B cell (primary cell): ENCODE measurements around the gene WASL. TPM values are rescaled to one million over a fixed set of nuclear protein-coding genes. Genes with fewer than 3 reads are reported as not detected.

ENCODE experiments used
- ATAC-seq: fragments of 200-7000 bp; cut with Tn5 transposase; one replicate; pipeline ENCODE4 v1.10.0; 2021; ENCODE audit warnings: low read depth, mild to moderate bottlenecking, moderate number of reproducible peaks, moderate library complexity
- CTCF ChIA-PET: fragments of 350-600 bp; sonication (Branson Sonifier 250); formaldehyde crosslinking; loops from one replicate; lab custom pipeline; 2021; ENCODE audit warnings: antibody characterized with exemption, inconsistent platforms; lab: Charles Lee
- POLR2A ChIA-PET: fragments of 350-600 bp; sonication (Branson Sonifier 250); formaldehyde crosslinking; loops from one replicate; lab custom pipeline; 2021; ENCODE audit warnings: antibody characterized with exemption; lab: Charles Lee
- DNase-seq: peaks from one replicate; pipeline ENCODE4 v3.0.0; 2013
- H2AFZ ChIP-seq: 2 replicates; pipeline ENCODE4 v1.6.1; 2012; ENCODE audit warnings: mild to moderate bottlenecking, low read depth, low read length; ENCODE audit not compliant: insufficient read depth, poor library complexity, severe bottlenecking
- H3K27ac ChIP-seq, 2 donors: 1 replicate in 1 of 2; 2 replicates in 1 of 2; pipeline ENCODE4 v1.5.1; 2012 to 2013; ENCODE audit warnings: low read length in 2 of 2, mild to moderate bottlenecking in 2 of 2, moderate library complexity in 1 of 2
- H3K27me3 ChIP-seq, 4 experiments: fragments of 200-600 bp in 1 of 4; sonication (generic) in 1 of 4; replicated peaks in 1 of 4; 1 replicate in 2 of 4; 2 replicates in 2 of 4; pipeline versions ENCODE4 v1.6.1 to v1.7.0; 2013 to 2016; ENCODE audit warnings: low read length in 3 of 4, mild to moderate bottlenecking in 2 of 4, mixed read lengths in 1 of 4, moderate library complexity in 1 of 4; ENCODE audit not compliant: insufficient read depth in 4 of 4, control insufficient read depth in 3 of 4; ENCODE audit errors: control extremely low read depth in 1 of 4
- H3K36me3 ChIP-seq, 2 experiments: replicated peaks in 1 of 2; 1 replicate in 1 of 2; 2 replicates in 1 of 2; pipeline versions ENCODE4 v1.6.1 to v1.7.1; 2013; ENCODE audit warnings: low read length in 1 of 2; ENCODE audit not compliant: insufficient read depth in 2 of 2, control insufficient read depth in 1 of 2; ENCODE audit errors: control extremely low read depth in 1 of 2, extremely low read depth in 1 of 2
- H3K4me1 ChIP-seq, 2 donors: fragments of 200-600 bp in 1 of 2; sonication (generic) in 1 of 2; 1 replicate in 1 of 2; 2 replicates in 1 of 2; pipeline versions ENCODE4 v1.5.1 to v1.6.1; 2013 to 2017; ENCODE audit warnings: low read length in 2 of 2; ENCODE audit not compliant: control insufficient read depth in 2 of 2, insufficient read depth in 2 of 2
- H3K4me2 ChIP-seq: replicated peaks from 2 replicates; pipeline ENCODE3; 2012; ENCODE audit warnings: mild to moderate bottlenecking, low read depth, low read length; ENCODE audit not compliant: poor library complexity, severe bottlenecking
- H3K4me3 ChIP-seq, 5 experiments: fragments of 200-600 bp in 1 of 5; sonication (generic) in 1 of 5; 1 replicate in 3 of 5; 2 replicates in 2 of 5; pipeline versions ENCODE4 v1.5.1 to v1.7.0; 2011 to 2016; ENCODE audit warnings: low read length in 4 of 5, mild to moderate bottlenecking in 4 of 5, low read depth in 2 of 5, control low read depth in 1 of 5, moderate library complexity in 1 of 5; ENCODE audit not compliant: insufficient read depth in 1 of 5; ENCODE audit errors: control extremely low read depth in 1 of 5, extremely low read depth in 1 of 5
- H3K79me2 ChIP-seq: fragments of 200-600 bp; sonication (generic); one replicate; pipeline ENCODE4 v1.6.0; 2016; ENCODE audit warnings: low read length; ENCODE audit not compliant: control insufficient read depth, insufficient read depth
- H3K9ac ChIP-seq: fragments of 200-600 bp; sonication (generic); 2 replicates; pipeline ENCODE4 v1.6.1; 2017; ENCODE audit warnings: mild to moderate bottlenecking, low read length, moderate library complexity
- H3K9me3 ChIP-seq, 3 donors: one replicate each; pipeline versions ENCODE4 v1.6.1 to v1.7.1; 2013; ENCODE audit warnings: low read length in 2 of 3; ENCODE audit not compliant: control insufficient read depth in 2 of 3, insufficient read depth in 1 of 3; ENCODE audit errors: control extremely low read depth in 1 of 3
- H4K20me1 ChIP-seq: 2 replicates; pipeline ENCODE4 v1.6.0; 2012; ENCODE audit warnings: mild to moderate bottlenecking, low read length; ENCODE audit not compliant: insufficient read depth, control insufficient read depth, poor library complexity, severe bottlenecking
- H3K27ac Mint-ChIP-seq: one replicate; pipeline ENCODE4 v1.8.0; 2021; ENCODE audit warnings: mixed read lengths
- H3K27me3 Mint-ChIP-seq: one replicate; pipeline ENCODE4 v1.8.0; 2021; ENCODE audit warnings: mixed read lengths
- H3K4me1 Mint-ChIP-seq: one replicate; pipeline ENCODE4 v1.8.0; 2021; ENCODE audit warnings: mixed read lengths
- H3K4me3 Mint-ChIP-seq: one replicate; pipeline ENCODE4 v1.8.0; 2021; ENCODE audit warnings: mixed read lengths
- H3K9me3 Mint-ChIP-seq: one replicate; pipeline ENCODE4 v1.8.0; 2022; ENCODE audit warnings: mixed read lengths; ENCODE audit not compliant: insufficient read depth
- EZH2 ChIP-seq: IDR thresholded peaks from 2 replicates; pipeline ENCODE4 v1.6.1; 2012; ENCODE audit warnings: borderline replicate concordance, low read depth, mild to moderate bottlenecking, moderate library complexity, low read length; ENCODE audit not compliant: insufficient read depth, poor library complexity, severe bottlenecking
- WGBS: methylation state at CpG from one replicate; pipeline ENCODE4 v1.1.5; 2013; ENCODE audit warnings: missing lambda C conversion rate; ENCODE audit not compliant: insufficient coverage; 5-methylcytosine and 5-hydroxymethylcytosine counted together
- intact Hi-C: fragments of 100-400 bp; cut with micrococcal nuclease; formaldehyde crosslinking; loops from one replicate; pipeline ENCODE4 v1.10.0; 2022
- polyA plus RNA-seq: library from polyadenylated mRNA; depleted of rRNA; stranded (reverse); fragments of >200 nt; gene quantifications from 2 replicates; pipeline ENCODE4 v1.2.3, GENCODE V29; 2012
- total RNA-seq, 2 donors: library from RNA; stranded (reverse); fragments of 120-200 nt in 1 of 2; gene quantifications; 1 replicate in 1 of 2; 2 replicates in 1 of 2; pipeline versions ENCODE4 v1.2.3 to v1.2.4, GENCODE V29; 2013 to 2022
- TF ChIP-seq, protein P1 (sequence below): fragments of 200-600 bp; IDR thresholded peaks from one replicate; pipeline ENCODE4 v1.8.0; 2022; ENCODE audit warnings: antibody characterized with exemption, mild to moderate bottlenecking

WASL gene
- total and polyA plus RNA-seq, 2 donors (not counting 1 experiment from before 2014, with no cell fraction given) = 1.8 to 10.4 TPM

DNA sequence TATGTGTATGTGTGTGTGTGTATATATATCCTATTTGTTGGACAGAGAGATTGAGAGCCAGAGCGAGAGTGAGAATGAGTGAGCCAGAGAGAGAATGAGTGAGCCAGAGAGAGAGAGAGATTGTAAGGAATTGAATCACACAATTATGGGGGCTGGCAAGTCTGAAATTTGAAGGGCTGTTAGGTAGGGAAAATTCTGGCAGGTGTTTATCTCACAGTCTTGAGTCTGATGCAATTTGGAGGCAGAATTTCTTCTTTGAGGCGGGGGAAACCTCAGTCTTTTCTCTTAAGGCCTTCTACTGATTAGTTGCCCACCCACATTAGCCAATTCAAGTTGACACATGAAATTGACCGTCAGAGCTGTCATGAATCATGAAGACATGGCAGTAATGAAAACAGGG, 41.0 kb upstream of the WASL start:
- H4K20me1 ChIP-seq = no peaks in the 10 kb centered on the region
- ATAC-seq (no peak), DNase-seq (no peak)
- H3K9me3 ChIP-seq = no peaks in the 10 kb centered on the region
- H3K4me2 ChIP-seq = no peak overlapping the region
- TF ChIP-seq EZH2 = no peak
- Mint-ChIP-seq H3K4me1 (no peaks in the 10 kb centered on the region), H3K4me3 (no peak overlapping the region), H3K27ac (no peak overlapping the region), H3K9me3 (no peaks in the 10 kb centered on the region), H3K27me3 (no peaks in the 10 kb centered on the region)
- CTCF ChIA-PET = no interaction called here
- H3K27me3 ChIP-seq = no peaks in the 10 kb centered on the region
- no peak overlapping the region for H3K4me3 ChIP-seq
- H2AFZ ChIP-seq = no peak overlapping the region
- no peak overlapping the region for H3K27ac ChIP-seq
- intact Hi-C loops = no loop called here
- POLR2A ChIA-PET = no interaction called here
- no peak overlapping the region for H3K9ac ChIP-seq
- H3K4me1 ChIP-seq = no peaks in the 10 kb centered on the region
- no peaks in the 10 kb centered on the region for H3K79me2 ChIP-seq
- H3K36me3 ChIP-seq = no peaks in the 10 kb centered on the region
- 100% methylated on average over 1 of the region's 3 CpGs for WGBS

DNA sequence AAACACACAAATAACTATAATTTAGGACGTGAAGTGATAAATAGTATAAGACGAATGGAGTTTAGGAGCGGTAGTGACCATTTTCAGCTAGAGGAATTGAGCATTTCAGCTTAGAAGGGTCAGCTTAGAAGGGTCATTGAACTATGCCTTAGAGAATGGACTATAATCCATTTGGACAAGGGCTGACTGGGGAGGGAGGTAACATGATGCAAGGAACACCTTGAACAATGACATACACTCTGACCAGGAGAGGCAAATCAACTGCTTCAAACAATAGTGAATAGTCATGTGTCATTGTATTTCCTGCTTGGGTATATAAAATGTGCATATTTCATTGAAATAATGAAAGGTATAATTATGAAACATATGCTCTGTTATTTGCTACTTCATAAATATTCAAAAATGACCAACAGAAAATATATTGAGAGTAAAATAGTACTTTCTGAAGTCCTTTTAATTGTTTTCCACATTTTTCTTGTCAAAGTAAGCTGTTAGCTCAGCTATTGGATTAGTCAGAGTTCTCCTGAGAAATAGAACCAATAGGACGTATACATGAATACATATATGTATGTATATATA, 40.5 kb upstream of the WASL start:
- intact Hi-C loops = no loop called here
- POLR2A ChIA-PET = no interaction called here
- ATAC-seq (no peak), DNase-seq (no peak)
- Histone ChIP-seq H2AFZ (no peak overlapping the region), H3K4me2 (no peak overlapping the region), H3K79me2 (no peaks in the 10 kb centered on the region), H3K27me3 (no peaks in the 10 kb centered on the region), H3K4me3 (no peak overlapping the region), H3K4me1 (no peaks in the 10 kb centered on the region), H3K9me3 (no peaks in the 10 kb centered on the region), H3K36me3 (no peaks in the 10 kb centered on the region), H3K27ac (no peak overlapping the region), H4K20me1 (no peaks in the 10 kb centered on the region), H3K9ac (no peak overlapping the region)
- TF ChIP-seq, protein P1, sequence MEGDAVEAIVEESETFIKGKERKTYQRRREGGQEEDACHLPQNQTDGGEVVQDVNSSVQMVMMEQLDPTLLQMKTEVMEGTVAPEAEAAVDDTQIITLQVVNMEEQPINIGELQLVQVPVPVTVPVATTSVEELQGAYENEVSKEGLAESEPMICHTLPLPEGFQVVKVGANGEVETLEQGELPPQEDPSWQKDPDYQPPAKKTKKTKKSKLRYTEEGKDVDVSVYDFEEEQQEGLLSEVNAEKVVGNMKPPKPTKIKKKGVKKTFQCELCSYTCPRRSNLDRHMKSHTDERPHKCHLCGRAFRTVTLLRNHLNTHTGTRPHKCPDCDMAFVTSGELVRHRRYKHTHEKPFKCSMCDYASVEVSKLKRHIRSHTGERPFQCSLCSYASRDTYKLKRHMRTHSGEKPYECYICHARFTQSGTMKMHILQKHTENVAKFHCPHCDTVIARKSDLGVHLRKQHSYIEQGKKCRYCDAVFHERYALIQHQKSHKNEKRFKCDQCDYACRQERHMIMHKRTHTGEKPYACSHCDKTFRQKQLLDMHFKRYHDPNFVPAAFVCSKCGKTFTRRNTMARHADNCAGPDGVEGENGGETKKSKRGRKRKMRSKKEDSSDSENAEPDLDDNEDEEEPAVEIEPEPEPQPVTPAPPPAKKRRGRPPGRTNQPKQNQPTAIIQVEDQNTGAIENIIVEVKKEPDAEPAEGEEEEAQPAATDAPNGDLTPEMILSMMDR = no peak
- TF ChIP-seq EZH2 = no peak
- no peak overlapping the region for H3K27ac Mint-ChIP-seq
- H3K4me3 Mint-ChIP-seq = no peak overlapping the region
- H3K4me1 Mint-ChIP-seq = no peaks in the 10 kb centered on the region
- WGBS = 100% methylated on average over 2 of the region's 4 CpGs
- H3K27me3 Mint-ChIP-seq = no peaks in the 10 kb centered on the region
- H3K9me3 Mint-ChIP-seq = no peaks in the 10 kb centered on the region
- CTCF ChIA-PET = interaction anchor here (1.1 kb wide), 1 partner anchor 11 kb away, joined by 3 read pairs; no protein-coding TSS in a partner anchor
